HEK293 (cell line): ENCODE data around the gene SMARCA2.

Source experiments
- CTCF ChIA-PET: fragments of 350-600 bp; formaldehyde crosslinking; extraction: SDS; loops from one replicate; lab custom pipeline; 2021; ENCODE audit warnings: antibody characterized with exemption; lab: Yijun Ruan, JAX
- POLR2A ChIA-PET: fragments of 300-600 bp; formaldehyde crosslinking; extraction: SDS; loops from one replicate; lab custom pipeline; 2020; ENCODE audit warnings: antibody characterized with exemption, inconsistent platforms; lab: Yijun Ruan, JAX
- H3K27ac ChIP-seq: fragments of 200-500 bp; sonication (Bioruptor generic); 2 replicates; pipeline ENCODE4 v1.5.1; 2014; ENCODE audit warnings: low read depth, low read length, control low read depth, inconsistent platforms; ENCODE audit errors: extremely low read depth
- H3K36me3 ChIP-seq, 2 experiments: fragments of 200-500 bp in 1 of 2; sonication (Bioruptor generic) in 1 of 2; 1 replicate in 1 of 2; 2 replicates in 1 of 2; pipeline ENCODE4 v1.5.1; 2014 to 2017; ENCODE audit warnings: inconsistent platforms in 2 of 2, low read length in 2 of 2; ENCODE audit not compliant: control insufficient read depth in 2 of 2, insufficient read depth in 1 of 2
- H3K4me1 ChIP-seq: fragments of 200-500 bp; sonication (Bioruptor generic); 2 replicates; pipeline ENCODE4 v1.5.1; 2014; ENCODE audit warnings: mild to moderate bottlenecking, low read length, inconsistent platforms; ENCODE audit not compliant: control insufficient read depth, insufficient read depth
- H3K4me3 ChIP-seq: 2 replicates; pipeline ENCODE4 v1.5.1; 2011; ENCODE audit warnings: low read depth, mild to moderate bottlenecking, control low read depth, low read length, moderate library complexity
- H3K9me3 ChIP-seq: fragments of 200-500 bp; sonication (Bioruptor generic); 2 replicates; pipeline ENCODE4 v1.5.1; 2014; ENCODE audit warnings: low read depth, low read length, inconsistent platforms; ENCODE audit not compliant: control insufficient read depth, insufficient read depth
- GLIS1 ChIP-seq: fragments of 450-650 bp; formaldehyde crosslinking; IDR thresholded peaks from 2 replicates; pipeline ENCODE4 v1.5.1; 2016; ENCODE audit warnings: missing biosample characterization, missing genetic modification characterization
- SCRT2 ChIP-seq: fragments of 450-650 bp; formaldehyde crosslinking; IDR thresholded peaks from 2 replicates; pipeline ENCODE4 v1.5.1; 2016; ENCODE audit warnings: missing biosample characterization, missing genetic modification characterization
- YY2 ChIP-seq: fragments of 450-650 bp; formaldehyde crosslinking; IDR thresholded peaks from 2 replicates; pipeline ENCODE4 v1.5.1; 2016; ENCODE audit warnings: missing biosample characterization, missing genetic modification characterization
- ZBTB26 ChIP-seq: fragments of 450-650 bp; formaldehyde crosslinking; optimal IDR thresholded peaks from 2 replicates; pipeline ENCODE3; 2016; ENCODE audit warnings: missing biosample characterization, mild to moderate bottlenecking, missing genetic modification characterization
- ZBTB44 ChIP-seq: fragments of 450-650 bp; IDR thresholded peaks from 2 replicates; pipeline ENCODE4 v1.5.1; 2018; ENCODE audit warnings: missing biosample characterization, mild to moderate bottlenecking, missing genetic modification characterization
- ZBTB48 ChIP-seq: fragments of 450-650 bp; formaldehyde crosslinking; IDR thresholded peaks from 2 replicates; pipeline ENCODE4 v1.5.1; 2016; ENCODE audit warnings: missing biosample characterization, missing genetic modification characterization
- ZNF140 ChIP-seq: fragments of 450-650 bp; formaldehyde crosslinking; IDR thresholded peaks from 2 replicates; pipeline ENCODE4 v1.5.1; 2016; ENCODE audit warnings: missing biosample characterization, missing genetic modification characterization
- ZNF18 ChIP-seq: fragments of 450-650 bp; formaldehyde crosslinking; IDR thresholded peaks from 2 replicates; pipeline ENCODE4 v1.5.1; 2016; ENCODE audit warnings: missing biosample characterization, missing genetic modification characterization
- ZNF280C ChIP-seq: fragments of 450-650 bp; formaldehyde crosslinking; IDR thresholded peaks from 2 replicates; pipeline ENCODE4 v1.5.1; 2016; ENCODE audit warnings: missing biosample characterization, missing genetic modification characterization
- ZNF280D ChIP-seq: fragments of 450-650 bp; formaldehyde crosslinking; IDR thresholded peaks from 2 replicates; pipeline ENCODE4 v1.5.1; 2016; ENCODE audit warnings: missing biosample characterization, missing genetic modification characterization
- ZNF37A ChIP-seq: fragments of 450-650 bp; IDR thresholded peaks from 2 replicates; pipeline ENCODE4 v1.5.1; 2018; ENCODE audit warnings: missing biosample characterization, missing genetic modification characterization
- ZNF488 ChIP-seq: fragments of 450-650 bp; formaldehyde crosslinking; IDR thresholded peaks from 2 replicates; pipeline ENCODE4 v1.5.1; 2016; ENCODE audit warnings: missing biosample characterization, missing genetic modification characterization
- ZNF514 ChIP-seq: fragments of 450-650 bp; formaldehyde crosslinking; IDR thresholded peaks from 2 replicates; pipeline ENCODE4 v1.5.1; 2016; ENCODE audit warnings: missing biosample characterization, missing genetic modification characterization
- ZNF561 ChIP-seq: fragments of 450-650 bp; IDR thresholded peaks from 2 replicates; pipeline ENCODE4 v1.5.1; 2018; ENCODE audit warnings: missing biosample characterization, missing genetic modification characterization, borderline replicate concordance
- ZNF621 ChIP-seq: fragments of 450-650 bp; formaldehyde crosslinking; IDR thresholded peaks from 2 replicates; pipeline ENCODE4 v1.5.1; 2017; ENCODE audit warnings: missing biosample characterization, missing genetic modification characterization
- ZNF654 ChIP-seq: fragments of 450-650 bp; formaldehyde crosslinking; IDR thresholded peaks from 2 replicates; pipeline ENCODE4 v1.5.1; 2016; ENCODE audit warnings: low read depth, missing biosample characterization, missing genetic modification characterization
- ZNF692 ChIP-seq: fragments of 450-650 bp; formaldehyde crosslinking; IDR thresholded peaks from 2 replicates; pipeline ENCODE4 v1.5.1; 2016; ENCODE audit warnings: missing biosample characterization, missing genetic modification characterization
- ZSCAN5A ChIP-seq: fragments of 450-650 bp; formaldehyde crosslinking; IDR thresholded peaks from 2 replicates; pipeline ENCODE4 v1.5.1; 2016; ENCODE audit warnings: missing biosample characterization, missing genetic modification characterization

SMARCA2 gene

GRCh38 chr9:2220036-2220435 is 204.9 kb downstream of the SMARCA2 start (continued):
- TF ChIP-seq ZNF621 (tag by site-specific recombination), result no peak
- TF ChIP-seq, all 188 proteins: peak for 0

GRCh38 chr9:2227144-2227867 is 212.2 kb downstream of the SMARCA2 start:
- CTCF ChIA-PET, result interaction anchor here (0.5 kb wide), 1 partner anchor 97 kb away, joined by 3 read pairs; no protein-coding TSS in a partner anchor
- H3K4me3 ChIP-seq, result no peak overlapping the region
- H3K4me1 ChIP-seq, result no peaks in the 10 kb centered on the region
- TF ChIP-seq ZNF280D (tag by site-specific recombination) (no peak), YY2 (no peak), SCRT2 (tag by site-specific recombination) (0 out of 2 replicates have a peak, but pooled peaks have one; percentile 23), ZBTB48 (no peak), ZNF18 (no peak)
- TF ChIP-seq, all 188 proteins: peak for 1
- H3K27ac ChIP-seq, result no peak overlapping the region
- POLR2A ChIA-PET, result no interaction called here
- no peaks in the 10 kb centered on the region for H3K9me3 ChIP-seq
- no peaks in the 10 kb centered on the region for H3K36me3 ChIP-seq

GRCh38 chr9:2228132-2228531 is 213.0 kb downstream of the SMARCA2 start:
- H3K4me1 ChIP-seq, result no peaks in the 10 kb centered on the region
- H3K4me3 ChIP-seq, result no peak overlapping the region
- TF ChIP-seq ZNF140 (no peak), ZBTB44 (no peak), ZSCAN5A (tag by site-specific recombination) (no peak), ZNF280C (no peak), GLIS1 (tag by site-specific recombination) (no peak), ZNF488 (tag by site-specific recombination) (no peak), ZNF561 (tag by site-specific recombination) (no peak), ZNF654 (tag by site-specific recombination) (no peak), ZNF37A (tag by site-specific recombination) (no peak), ZNF692 (tag by site-specific recombination) (no peak), ZBTB26 (tag by site-specific recombination) (no peak), ZNF514 (tag by site-specific recombination) (no peak)
- POLR2A ChIA-PET, result no interaction called here
- H3K27ac ChIP-seq, result no peak overlapping the region
- no peaks in the 10 kb centered on the region for H3K9me3 ChIP-seq
- no peaks in the 10 kb centered on the region for H3K36me3 ChIP-seq
- CTCF ChIA-PET, result interaction anchor here (1.2 kb wide), 1 partner anchor 18 kb away, joined by 3 read pairs; no protein-coding TSS in a partner anchor
